Upper lobe of right lung (tissue), 1 donor: Measurements from ENCODE around the gene PDE6A. TPM values are rescaled to one million over a fixed set of nuclear protein-coding genes. Genes with fewer than 3 reads are reported as not detected.
"Not testable (repeated sequence)": the region's sequence is repeated elsewhere in the genome, so short reads cannot be mapped to it uniquely, and the experiment has no call there.

Experiments
- ATAC-seq: fragments of 200-7000 bp; cut with Tn5 transposase; one replicate; pipeline ENCODE4 v1.9.1; 2020; ENCODE audit warnings: mild to moderate bottlenecking, moderate library complexity
- DNase-seq: peaks from one replicate; pipeline ENCODE4 v3.0.0-alpha.2; 2020
- H3K27ac ChIP-seq: fragments of 200-600 bp; one replicate; pipeline ENCODE4 v1.8.0; 2022
- H3K27me3 ChIP-seq: fragments of 200-600 bp; one replicate; pipeline ENCODE4 v1.8.0; 2022; ENCODE audit warnings: mild to moderate bottlenecking
- H3K36me3 ChIP-seq: fragments of 200-600 bp; one replicate; pipeline ENCODE4 v1.8.0; 2022
- H3K4me1 ChIP-seq: fragments of 200-600 bp; one replicate; pipeline ENCODE4 v1.8.0; 2022
- H3K4me3 ChIP-seq: fragments of 200-600 bp; one replicate; pipeline ENCODE4 v1.8.0; 2022; ENCODE audit warnings: mild to moderate bottlenecking
- H3K9me3 ChIP-seq: fragments of 200-600 bp; one replicate; pipeline ENCODE4 v1.8.0; 2022
- intact Hi-C: fragments of 100-400 bp; cut with DNase I; formaldehyde crosslinking; loops from one replicate; pipeline ENCODE4 v1.11.0; 2022
- total RNA-seq: library from RNA; stranded (reverse); fragmentation: NEBNext Ultra II Directional; extraction: Animal tissue kit (Norgen Biotek cat#: 25700); gene quantifications from one replicate; pipeline ENCODE4 v1.2.1, GENCODE V29; 2021
- TF ChIP-seq, protein P1 (sequence below): fragments of 200-600 bp; IDR thresholded peaks from one replicate; pipeline ENCODE4 v1.8.0; 2022; ENCODE audit warnings: antibody characterized with exemption
- donor health status: DM: no; HTN: yes; CAD: no; lungs with severe emphysema.

The PDE6A gene
- total RNA-seq, 1 donor from 2014 or later = 0.09 TPM

DNA sequence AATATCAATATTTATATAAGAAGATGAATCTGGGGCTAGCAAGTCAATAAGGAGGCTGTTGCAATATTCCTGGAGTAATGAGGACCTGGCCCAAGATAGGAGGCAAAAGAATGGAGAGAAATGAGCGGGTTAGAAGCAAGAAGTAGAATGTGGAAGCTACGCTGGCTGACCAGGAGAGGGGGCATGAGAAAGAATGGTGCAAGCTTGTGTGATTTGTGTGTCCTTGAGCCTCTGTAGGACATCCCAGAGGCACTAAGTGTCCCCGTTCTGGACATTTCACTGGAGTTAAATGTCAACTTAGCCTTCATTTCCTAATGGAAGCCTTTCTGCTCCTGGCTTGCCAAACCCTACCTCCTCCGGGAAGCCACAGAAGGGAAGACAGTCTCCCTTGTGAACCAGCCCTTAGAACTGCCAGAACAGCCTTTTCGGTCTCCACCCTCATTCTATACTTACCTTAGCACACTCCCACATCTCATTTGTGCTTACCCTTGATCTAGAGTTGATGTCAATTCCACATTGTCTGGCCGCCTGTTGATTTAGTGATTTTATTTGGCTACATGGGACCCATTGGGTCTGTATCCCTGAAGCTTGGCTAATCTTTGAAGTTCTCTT, 6.7 kb upstream of the PDE6A start:
- H3K4me3 ChIP-seq = no peak overlapping the region
- ATAC-seq = no peak
- H3K27me3 ChIP-seq = no peaks in the 10 kb centered on the region
- DNase-seq = no peak
- no peaks in the 10 kb centered on the region for H3K4me1 ChIP-seq
- H3K27ac ChIP-seq = no peak overlapping the region
- intact Hi-C loops = no loop called here
- H3K36me3 ChIP-seq = no peaks in the 10 kb centered on the region
- TF ChIP-seq, protein P1, sequence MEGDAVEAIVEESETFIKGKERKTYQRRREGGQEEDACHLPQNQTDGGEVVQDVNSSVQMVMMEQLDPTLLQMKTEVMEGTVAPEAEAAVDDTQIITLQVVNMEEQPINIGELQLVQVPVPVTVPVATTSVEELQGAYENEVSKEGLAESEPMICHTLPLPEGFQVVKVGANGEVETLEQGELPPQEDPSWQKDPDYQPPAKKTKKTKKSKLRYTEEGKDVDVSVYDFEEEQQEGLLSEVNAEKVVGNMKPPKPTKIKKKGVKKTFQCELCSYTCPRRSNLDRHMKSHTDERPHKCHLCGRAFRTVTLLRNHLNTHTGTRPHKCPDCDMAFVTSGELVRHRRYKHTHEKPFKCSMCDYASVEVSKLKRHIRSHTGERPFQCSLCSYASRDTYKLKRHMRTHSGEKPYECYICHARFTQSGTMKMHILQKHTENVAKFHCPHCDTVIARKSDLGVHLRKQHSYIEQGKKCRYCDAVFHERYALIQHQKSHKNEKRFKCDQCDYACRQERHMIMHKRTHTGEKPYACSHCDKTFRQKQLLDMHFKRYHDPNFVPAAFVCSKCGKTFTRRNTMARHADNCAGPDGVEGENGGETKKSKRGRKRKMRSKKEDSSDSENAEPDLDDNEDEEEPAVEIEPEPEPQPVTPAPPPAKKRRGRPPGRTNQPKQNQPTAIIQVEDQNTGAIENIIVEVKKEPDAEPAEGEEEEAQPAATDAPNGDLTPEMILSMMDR = no peak
- no peaks in the 10 kb centered on the region for H3K9me3 ChIP-seq

DNA sequence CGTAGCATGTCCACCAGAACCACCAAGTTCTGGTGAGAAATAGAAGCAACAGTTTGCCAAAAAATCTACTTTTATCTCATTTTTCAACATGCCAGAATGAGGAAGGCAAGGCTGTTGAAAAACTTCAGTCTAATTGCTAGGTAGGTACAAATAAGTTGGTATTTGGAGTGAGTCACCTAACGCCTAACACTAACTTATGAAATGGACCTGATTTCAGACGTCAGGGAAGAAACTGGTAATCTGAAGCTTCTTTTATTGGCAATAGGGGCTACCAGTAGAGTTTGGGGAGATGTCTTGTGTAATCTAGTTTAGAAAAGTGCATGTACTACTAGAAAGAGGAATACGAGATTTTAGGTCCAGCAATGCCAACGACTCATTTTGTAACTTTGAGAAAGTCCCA, 4.4 kb upstream of the PDE6A start:
- ATAC-seq = no peak
- Histone ChIP-seq H3K27ac (no peak overlapping the region), H3K36me3 (no peaks in the 10 kb centered on the region), H3K4me3 (no peak overlapping the region), H3K9me3 (no peaks in the 10 kb centered on the region), H3K4me1 (no peaks in the 10 kb centered on the region), H3K27me3 (no peaks in the 10 kb centered on the region)
- TF ChIP-seq, protein P1 = no peak
- intact Hi-C loops = no loop called here
- DNase-seq = no peak

- ATAC-seq (no peak), DNase-seq (no peak)
- TF ChIP-seq, protein P1 = no peak
- no peaks in the 10 kb centered on the region for H3K36me3 ChIP-seq
- no peaks in the 10 kb centered on the region for H3K9me3 ChIP-seq
- intact Hi-C loops = no loop called here
- H3K27ac ChIP-seq = no peak overlapping the region
- H3K4me1 ChIP-seq = no peaks in the 10 kb centered on the region
- H3K4me3 ChIP-seq = no peak overlapping the region
- H3K27me3 ChIP-seq = no peaks in the 10 kb centered on the region
These were observed 1.5 kb upstream of the PDE6A start for GRCh38 chr5:149946118-149946517.

- H3K4me3 ChIP-seq, H3K36me3 ChIP-seq, H3K27ac ChIP-seq, H3K4me1 ChIP-seq, ATAC-seq, H3K27me3 ChIP-seq, H3K9me3 ChIP-seq, intact Hi-C loops, DNase-seq: not testable (repeated sequence)
These were observed 1.2 kb downstream of the PDE6A start for GRCh38 chr5:149943177-149943949.

DNA sequence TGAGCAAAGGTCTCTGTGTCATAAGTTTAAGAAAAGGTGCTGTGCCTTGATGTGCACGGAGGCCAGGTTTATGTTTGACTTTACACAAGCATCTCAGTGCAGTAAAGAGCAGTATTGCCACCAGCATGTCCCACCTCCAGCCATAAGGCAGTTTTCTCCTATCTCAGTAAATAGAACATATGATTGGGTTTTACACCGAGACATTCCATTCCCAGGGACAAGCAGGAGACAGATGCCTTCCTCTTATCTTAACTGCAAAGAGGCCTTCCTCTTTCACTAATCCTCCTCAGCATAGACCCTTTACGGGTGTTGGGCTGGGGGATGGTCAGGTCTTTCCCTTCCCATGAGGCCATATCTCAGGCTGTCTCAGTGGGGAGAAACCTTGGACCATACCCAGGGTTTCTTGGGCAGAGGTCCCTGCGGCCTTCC, 1.8 kb downstream of the PDE6A start:
- H3K4me3 ChIP-seq, DNase-seq, H3K27me3 ChIP-seq, ATAC-seq, H3K36me3 ChIP-seq, H3K4me1 ChIP-seq, intact Hi-C loops, H3K9me3 ChIP-seq, H3K27ac ChIP-seq: not testable (repeated sequence)

- no peaks in the 10 kb centered on the region for H3K27me3 ChIP-seq
- DNase-seq = no peak
- TF ChIP-seq, protein P1 = no peak
- no peaks in the 10 kb centered on the region for H3K9me3 ChIP-seq
- ATAC-seq = no peak
- intact Hi-C loops = no loop called here
- H3K4me3 ChIP-seq = no peak overlapping the region
- no peak overlapping the region for H3K27ac ChIP-seq
- no peaks in the 10 kb centered on the region for H3K36me3 ChIP-seq
- peaks cover 6% of the 10 kb centered on the region for H3K4me1 ChIP-seq
These were observed 2.4 kb downstream of the PDE6A start for GRCh38 chr5:149942199-149942598.
